HEK293 (cell line): ENCODE results near the gene VAV2.

Experiments
- GFI1B ChIP-seq: fragments of 450-650 bp; formaldehyde crosslinking; IDR thresholded peaks from 2 replicates; pipeline ENCODE4 v1.5.1; 2016; ENCODE audit warnings: missing biosample characterization, missing genetic modification characterization
- GLIS2 ChIP-seq: fragments of 450-650 bp; formaldehyde crosslinking; IDR thresholded peaks from 2 replicates; pipeline ENCODE4 v1.5.1; 2016; ENCODE audit warnings: missing biosample characterization, missing genetic modification characterization
- MZF1 ChIP-seq: fragments of 450-650 bp; formaldehyde crosslinking; IDR thresholded peaks from 2 replicates; pipeline ENCODE4 v1.5.1; 2017; ENCODE audit warnings: missing biosample characterization, missing genetic modification characterization, borderline replicate concordance
- TCF7L2 ChIP-seq: IDR thresholded peaks from 2 replicates; pipeline ENCODE4 v1.6.1; 2011; ENCODE audit warnings: low read depth, mild to moderate bottlenecking, inconsistent platforms, low read length, moderate library complexity, borderline replicate concordance
- YY1 ChIP-seq: fragments of 450-650 bp; formaldehyde crosslinking; IDR thresholded peaks from 2 replicates; pipeline ENCODE4 v1.5.1; 2018; ENCODE audit warnings: missing biosample characterization, missing genetic modification characterization
- ZFP69B ChIP-seq: fragments of 450-650 bp; formaldehyde crosslinking; IDR thresholded peaks from 2 replicates; pipeline ENCODE4 v1.5.1; 2016; ENCODE audit warnings: missing biosample characterization, missing genetic modification characterization
- ZNF121 ChIP-seq: fragments of 450-650 bp; formaldehyde crosslinking; IDR thresholded peaks from 2 replicates; pipeline ENCODE4 v1.5.1; 2016; ENCODE audit warnings: missing biosample characterization, missing genetic modification characterization
- ZNF311 ChIP-seq: fragments of 450-650 bp; formaldehyde crosslinking; IDR thresholded peaks from 2 replicates; pipeline ENCODE4 v1.5.1; 2017; ENCODE audit warnings: missing biosample characterization, missing genetic modification characterization, borderline replicate concordance
- TF ChIP-seq, protein P1 (sequence below): fragments of 450-650 bp; formaldehyde crosslinking; IDR thresholded peaks from 2 replicates; pipeline ENCODE4 v1.5.0; 2017; ENCODE audit warnings: missing biosample characterization, missing genetic modification characterization, borderline replicate concordance
- TF ChIP-seq, protein P2 (sequence below): fragments of 450-650 bp; formaldehyde crosslinking; IDR thresholded peaks from 2 replicates; pipeline ENCODE4 v1.5.1; 2016; ENCODE audit warnings: missing biosample characterization, missing genetic modification characterization, borderline replicate concordance
- TF ChIP-seq, protein P3 (sequence below): fragments of 450-650 bp; formaldehyde crosslinking; IDR thresholded peaks from 2 replicates; pipeline ENCODE4 v1.5.1; 2016; ENCODE audit warnings: missing biosample characterization, missing genetic modification characterization
- TF ChIP-seq, protein P4 (sequence below): fragments of 450-650 bp; formaldehyde crosslinking; IDR thresholded peaks from 2 replicates; pipeline ENCODE4 v1.5.1; 2016; ENCODE audit warnings: missing biosample characterization, missing genetic modification characterization
- TF ChIP-seq, protein P5 (sequence below): sonication (generic); formaldehyde crosslinking; IDR thresholded peaks from 2 replicates; pipeline ENCODE4 v1.8.1; 2022; ENCODE audit warnings: mild to moderate bottlenecking, moderate library complexity, missing genetic modification reagents

DNA sequence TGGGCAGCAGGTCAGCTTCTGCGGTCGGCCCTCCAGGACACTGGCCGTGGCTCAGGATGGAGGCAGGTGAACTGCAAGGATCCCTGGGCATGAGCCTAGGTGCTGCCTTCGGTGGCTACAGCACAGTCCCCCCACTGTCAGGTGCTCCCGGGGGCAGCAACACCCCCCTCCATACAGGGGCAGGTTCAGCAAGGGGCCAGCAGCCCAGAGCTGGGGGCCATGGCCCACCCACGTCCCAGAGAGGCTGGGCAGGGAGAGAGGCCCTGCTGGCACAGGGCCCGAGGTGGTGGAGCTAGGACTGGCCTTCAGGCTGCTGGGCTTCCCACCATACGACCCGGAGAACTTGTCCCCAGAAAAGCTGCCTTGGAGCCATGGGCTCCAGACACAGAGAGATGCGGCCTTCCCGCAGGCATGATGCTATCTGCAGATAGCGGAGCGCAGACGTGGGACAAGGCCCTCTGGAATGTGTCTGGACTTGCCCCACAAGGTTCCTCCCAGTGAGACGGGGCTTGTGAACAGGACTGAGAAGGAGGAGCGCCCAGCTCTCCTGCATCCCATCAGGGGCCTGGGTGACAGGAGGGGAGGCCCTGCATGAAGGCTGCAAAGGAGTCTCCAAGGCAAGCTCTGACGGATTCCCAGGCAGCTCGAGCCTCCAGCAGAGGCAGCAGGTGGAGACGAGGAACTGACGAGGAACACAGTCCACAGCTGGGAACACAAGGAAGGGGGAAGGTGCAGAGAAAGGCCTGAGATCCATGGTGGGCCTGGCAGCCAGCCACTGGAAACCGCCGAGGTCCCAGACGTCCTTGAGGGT, 111.1 kb downstream of the VAV2 start:
- TF ChIP-seq GFI1B (no peak), MZF1 (tag by site-specific recombination) (no peak), ZNF121 (tag by site-specific recombination) (no peak), ZNF311 (tag by site-specific recombination) (no peak), GLIS2 (tag by site-specific recombination) (no peak), TCF7L2 (no peak), ZFP69B (tag by site-specific recombination) (no peak), YY1 (tag by site-specific recombination) (no peak)
- TF ChIP-seq, protein P1, sequence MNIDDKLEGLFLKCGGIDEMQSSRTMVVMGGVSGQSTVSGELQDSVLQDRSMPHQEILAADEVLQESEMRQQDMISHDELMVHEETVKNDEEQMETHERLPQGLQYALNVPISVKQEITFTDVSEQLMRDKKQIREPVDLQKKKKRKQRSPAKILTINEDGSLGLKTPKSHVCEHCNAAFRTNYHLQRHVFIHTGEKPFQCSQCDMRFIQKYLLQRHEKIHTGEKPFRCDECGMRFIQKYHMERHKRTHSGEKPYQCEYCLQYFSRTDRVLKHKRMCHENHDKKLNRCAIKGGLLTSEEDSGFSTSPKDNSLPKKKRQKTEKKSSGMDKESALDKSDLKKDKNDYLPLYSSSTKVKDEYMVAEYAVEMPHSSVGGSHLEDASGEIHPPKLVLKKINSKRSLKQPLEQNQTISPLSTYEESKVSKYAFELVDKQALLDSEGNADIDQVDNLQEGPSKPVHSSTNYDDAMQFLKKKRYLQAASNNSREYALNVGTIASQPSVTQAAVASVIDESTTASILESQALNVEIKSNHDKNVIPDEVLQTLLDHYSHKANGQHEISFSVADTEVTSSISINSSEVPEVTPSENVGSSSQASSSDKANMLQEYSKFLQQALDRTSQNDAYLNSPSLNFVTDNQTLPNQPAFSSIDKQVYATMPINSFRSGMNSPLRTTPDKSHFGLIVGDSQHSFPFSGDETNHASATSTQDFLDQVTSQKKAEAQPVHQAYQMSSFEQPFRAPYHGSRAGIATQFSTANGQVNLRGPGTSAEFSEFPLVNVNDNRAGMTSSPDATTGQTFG = no peak
- TF ChIP-seq, protein P2, sequence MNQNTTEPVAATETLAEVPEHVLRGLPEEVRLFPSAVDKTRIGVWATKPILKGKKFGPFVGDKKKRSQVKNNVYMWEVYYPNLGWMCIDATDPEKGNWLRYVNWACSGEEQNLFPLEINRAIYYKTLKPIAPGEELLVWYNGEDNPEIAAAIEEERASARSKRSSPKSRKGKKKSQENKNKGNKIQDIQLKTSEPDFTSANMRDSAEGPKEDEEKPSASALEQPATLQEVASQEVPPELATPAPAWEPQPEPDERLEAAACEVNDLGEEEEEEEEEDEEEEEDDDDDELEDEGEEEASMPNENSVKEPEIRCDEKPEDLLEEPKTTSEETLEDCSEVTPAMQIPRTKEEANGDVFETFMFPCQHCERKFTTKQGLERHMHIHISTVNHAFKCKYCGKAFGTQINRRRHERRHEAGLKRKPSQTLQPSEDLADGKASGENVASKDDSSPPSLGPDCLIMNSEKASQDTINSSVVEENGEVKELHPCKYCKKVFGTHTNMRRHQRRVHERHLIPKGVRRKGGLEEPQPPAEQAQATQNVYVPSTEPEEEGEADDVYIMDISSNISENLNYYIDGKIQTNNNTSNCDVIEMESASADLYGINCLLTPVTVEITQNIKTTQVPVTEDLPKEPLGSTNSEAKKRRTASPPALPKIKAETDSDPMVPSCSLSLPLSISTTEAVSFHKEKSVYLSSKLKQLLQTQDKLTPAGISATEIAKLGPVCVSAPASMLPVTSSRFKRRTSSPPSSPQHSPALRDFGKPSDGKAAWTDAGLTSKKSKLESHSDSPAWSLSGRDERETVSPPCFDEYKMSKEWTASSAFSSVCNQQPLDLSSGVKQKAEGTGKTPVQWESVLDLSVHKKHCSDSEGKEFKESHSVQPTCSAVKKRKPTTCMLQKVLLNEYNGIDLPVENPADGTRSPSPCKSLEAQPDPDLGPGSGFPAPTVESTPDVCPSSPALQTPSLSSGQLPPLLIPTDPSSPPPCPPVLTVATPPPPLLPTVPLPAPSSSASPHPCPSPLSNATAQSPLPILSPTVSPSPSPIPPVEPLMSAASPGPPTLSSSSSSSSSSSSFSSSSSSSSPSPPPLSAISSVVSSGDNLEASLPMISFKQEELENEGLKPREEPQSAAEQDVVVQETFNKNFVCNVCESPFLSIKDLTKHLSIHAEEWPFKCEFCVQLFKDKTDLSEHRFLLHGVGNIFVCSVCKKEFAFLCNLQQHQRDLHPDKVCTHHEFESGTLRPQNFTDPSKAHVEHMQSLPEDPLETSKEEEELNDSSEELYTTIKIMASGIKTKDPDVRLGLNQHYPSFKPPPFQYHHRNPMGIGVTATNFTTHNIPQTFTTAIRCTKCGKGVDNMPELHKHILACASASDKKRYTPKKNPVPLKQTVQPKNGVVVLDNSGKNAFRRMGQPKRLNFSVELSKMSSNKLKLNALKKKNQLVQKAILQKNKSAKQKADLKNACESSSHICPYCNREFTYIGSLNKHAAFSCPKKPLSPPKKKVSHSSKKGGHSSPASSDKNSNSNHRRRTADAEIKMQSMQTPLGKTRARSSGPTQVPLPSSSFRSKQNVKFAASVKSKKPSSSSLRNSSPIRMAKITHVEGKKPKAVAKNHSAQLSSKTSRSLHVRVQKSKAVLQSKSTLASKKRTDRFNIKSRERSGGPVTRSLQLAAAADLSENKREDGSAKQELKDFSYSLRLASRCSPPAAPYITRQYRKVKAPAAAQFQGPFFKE (tag by site-specific recombination) = no peak
- TF ChIP-seq, protein P3, sequence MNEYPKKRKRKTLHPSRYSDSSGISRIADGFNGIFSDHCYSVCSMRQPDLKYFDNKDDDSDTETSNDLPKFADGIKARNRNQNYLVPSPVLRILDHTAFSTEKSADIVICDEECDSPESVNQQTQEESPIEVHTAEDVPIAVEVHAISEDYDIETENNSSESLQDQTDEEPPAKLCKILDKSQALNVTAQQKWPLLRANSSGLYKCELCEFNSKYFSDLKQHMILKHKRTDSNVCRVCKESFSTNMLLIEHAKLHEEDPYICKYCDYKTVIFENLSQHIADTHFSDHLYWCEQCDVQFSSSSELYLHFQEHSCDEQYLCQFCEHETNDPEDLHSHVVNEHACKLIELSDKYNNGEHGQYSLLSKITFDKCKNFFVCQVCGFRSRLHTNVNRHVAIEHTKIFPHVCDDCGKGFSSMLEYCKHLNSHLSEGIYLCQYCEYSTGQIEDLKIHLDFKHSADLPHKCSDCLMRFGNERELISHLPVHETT = no peak
- TF ChIP-seq, protein P4, sequence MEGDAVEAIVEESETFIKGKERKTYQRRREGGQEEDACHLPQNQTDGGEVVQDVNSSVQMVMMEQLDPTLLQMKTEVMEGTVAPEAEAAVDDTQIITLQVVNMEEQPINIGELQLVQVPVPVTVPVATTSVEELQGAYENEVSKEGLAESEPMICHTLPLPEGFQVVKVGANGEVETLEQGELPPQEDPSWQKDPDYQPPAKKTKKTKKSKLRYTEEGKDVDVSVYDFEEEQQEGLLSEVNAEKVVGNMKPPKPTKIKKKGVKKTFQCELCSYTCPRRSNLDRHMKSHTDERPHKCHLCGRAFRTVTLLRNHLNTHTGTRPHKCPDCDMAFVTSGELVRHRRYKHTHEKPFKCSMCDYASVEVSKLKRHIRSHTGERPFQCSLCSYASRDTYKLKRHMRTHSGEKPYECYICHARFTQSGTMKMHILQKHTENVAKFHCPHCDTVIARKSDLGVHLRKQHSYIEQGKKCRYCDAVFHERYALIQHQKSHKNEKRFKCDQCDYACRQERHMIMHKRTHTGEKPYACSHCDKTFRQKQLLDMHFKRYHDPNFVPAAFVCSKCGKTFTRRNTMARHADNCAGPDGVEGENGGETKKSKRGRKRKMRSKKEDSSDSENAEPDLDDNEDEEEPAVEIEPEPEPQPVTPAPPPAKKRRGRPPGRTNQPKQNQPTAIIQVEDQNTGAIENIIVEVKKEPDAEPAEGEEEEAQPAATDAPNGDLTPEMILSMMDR (tag by site-specific recombination) = no peak
- TF ChIP-seq, protein P5, sequence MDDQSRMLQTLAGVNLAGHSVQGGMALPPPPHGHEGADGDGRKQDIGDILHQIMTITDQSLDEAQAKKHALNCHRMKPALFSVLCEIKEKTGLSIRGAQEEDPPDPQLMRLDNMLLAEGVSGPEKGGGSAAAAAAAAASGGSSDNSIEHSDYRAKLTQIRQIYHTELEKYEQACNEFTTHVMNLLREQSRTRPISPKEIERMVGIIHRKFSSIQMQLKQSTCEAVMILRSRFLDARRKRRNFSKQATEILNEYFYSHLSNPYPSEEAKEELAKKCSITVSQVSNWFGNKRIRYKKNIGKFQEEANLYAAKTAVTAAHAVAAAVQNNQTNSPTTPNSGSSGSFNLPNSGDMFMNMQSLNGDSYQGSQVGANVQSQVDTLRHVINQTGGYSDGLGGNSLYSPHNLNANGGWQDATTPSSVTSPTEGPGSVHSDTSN (CRISPR knock-in tag) = no peak
